ENCODE data around the gene STRN3.
"Not testable (repeated sequence)": the region's sequence is repeated elsewhere in the genome, so short reads cannot be mapped to it uniquely, and the experiment has no call there.

STRN3 gene
- total RNA-seq = 51.4 to 60.4 (median 59.5) reads per million in 3 experiments

DNA sequence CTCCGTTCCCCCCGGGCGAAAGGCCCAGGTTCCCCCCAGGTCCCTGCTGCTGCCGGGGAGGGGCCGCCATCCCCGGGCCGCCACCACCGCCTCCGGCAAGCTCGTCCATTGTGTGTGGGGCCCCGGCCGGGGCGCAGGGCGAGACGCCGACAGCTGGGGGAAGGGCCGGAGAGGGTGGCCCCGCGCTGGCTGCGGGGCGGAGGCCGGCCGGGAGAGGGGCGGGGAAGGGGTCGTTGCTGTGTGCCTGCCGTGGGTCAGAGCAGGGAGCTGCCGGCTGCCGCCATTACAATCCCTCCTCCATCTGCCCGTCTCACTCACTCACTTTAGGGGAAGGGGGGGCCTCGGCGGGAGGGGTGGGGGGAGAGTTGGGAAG is at the start of gene STRN3:
TSS of gene STRN3 (minus strand) at position 303 of the 373 bp plus-strand sequence. CDS start at position 109, 194 bp downstream.
- DNase-seq = no peak

GRCh38 chr14:31075144-31075543 is 49.0 kb upstream of the STRN3 start:
- DNase-seq = no peak

- no peak for DNase-seq
These were observed 45.0 kb upstream of the STRN3 start for GRCh38 chr14:31071151-31071550.

GRCh38 chr14:31070431-31070830 is 44.3 kb upstream of the STRN3 start:
- DNase-seq = no peak

- DNase-seq = no peak
These were observed 43.2 kb upstream of the STRN3 start for GRCh38 chr14:31069343-31069742.

DNA sequence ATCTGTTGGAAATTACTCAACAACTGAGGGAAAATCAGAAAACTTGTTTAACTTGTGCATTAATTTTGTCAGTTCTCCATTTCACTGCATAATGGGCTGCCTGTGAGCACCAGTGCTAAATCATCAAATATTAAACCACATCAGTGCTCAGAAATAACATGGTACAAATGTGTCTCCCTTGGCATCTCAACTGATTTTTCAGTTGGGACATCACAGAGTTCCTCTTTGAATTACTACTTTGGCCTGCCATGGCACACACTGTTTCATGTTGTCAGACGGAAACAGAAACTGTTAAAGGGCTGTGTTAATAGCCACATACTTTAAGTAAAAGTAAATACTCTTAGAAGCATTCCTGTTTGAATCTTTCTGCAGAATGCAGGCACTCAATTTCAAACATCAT is 42.1 kb upstream of the STRN3 start:
- no peak for DNase-seq

DNA sequence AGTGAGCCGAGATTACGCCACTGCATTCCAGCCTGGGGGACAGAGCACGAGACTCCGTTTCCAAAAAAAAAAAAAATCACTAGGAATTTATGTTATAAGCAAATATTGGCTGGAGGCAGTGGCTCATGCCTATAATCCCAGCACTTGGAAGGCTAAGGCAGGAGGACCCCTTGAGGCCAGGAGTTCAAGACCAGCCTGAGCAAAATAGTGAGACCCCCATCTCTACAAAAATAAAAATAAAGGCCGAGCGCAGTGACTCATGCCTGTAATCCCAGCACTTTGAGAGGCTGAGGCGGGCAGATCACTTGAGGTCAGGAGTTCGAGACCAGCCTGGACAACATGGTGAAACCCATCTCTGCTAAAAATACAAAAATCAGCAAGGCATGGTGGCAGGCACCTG is 36.7 kb upstream of the STRN3 start:
- DNase-seq = not testable (repeated sequence)

DNA sequence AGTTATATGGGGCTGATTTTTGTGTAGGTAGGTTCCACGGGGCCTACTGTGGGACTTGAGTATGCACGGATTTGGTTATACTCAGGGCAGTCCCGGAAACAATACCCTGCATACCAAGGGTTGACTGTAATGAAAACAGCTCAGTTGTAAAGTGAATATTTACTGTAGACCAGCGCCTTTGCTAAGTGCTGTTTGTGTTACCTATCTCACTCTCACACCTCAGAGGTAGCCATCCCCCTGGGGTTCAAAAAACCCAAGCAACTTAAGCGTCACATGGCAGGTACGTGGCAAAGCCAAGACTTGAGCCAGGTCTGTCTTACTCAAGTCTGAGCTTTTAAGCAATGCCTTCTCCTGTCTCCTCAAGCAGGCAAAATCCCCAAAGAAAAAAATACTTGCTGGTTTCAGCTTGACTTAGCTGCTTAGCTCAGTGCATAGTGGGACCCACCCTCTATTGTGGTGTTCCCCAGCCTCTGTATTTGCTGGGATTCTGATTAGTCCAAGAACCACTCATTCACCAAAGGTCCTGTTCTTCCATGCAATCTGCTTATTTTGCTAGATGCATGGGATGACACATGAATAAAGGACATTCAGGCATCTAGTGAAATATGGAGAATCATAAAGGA is 34.2 kb upstream of the STRN3 start:
- no peak for DNase-seq

DNA sequence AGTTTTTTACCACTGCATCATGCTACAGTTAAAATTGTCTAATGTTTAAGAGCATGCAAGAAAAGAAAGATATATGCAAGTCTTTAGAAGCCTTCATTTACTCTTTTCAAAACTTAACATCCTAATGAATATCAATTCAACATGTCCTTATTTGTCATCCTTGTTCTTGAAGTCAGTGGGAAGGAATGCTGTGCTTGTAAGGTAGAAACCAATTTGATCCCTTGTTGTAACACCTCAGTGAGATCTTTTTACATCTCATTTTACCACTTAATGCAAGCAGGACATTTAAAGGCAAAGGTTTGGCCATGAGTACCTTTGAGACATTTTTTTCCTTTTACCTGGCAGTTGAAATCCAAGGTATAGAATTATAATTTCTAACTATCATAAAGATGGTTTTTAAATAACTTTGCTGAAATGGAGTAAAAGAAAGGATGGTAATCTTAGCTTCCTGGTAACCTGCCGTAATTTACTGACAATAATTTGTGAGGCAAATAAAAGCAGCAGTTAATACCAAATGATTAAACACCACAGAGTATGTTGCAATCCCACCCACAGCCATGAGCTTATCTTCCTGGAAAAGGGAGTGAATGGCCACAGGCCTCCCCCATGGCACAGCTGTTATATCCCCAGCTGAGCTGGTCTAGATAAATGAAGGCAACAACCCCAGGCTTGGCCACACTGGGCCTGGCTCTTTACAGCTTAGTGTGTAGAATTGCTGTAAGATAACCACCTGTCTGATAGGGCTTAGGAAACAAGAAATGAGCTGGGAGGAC is 33.2 kb upstream of the STRN3 start:
- no peak for DNase-seq

DNA sequence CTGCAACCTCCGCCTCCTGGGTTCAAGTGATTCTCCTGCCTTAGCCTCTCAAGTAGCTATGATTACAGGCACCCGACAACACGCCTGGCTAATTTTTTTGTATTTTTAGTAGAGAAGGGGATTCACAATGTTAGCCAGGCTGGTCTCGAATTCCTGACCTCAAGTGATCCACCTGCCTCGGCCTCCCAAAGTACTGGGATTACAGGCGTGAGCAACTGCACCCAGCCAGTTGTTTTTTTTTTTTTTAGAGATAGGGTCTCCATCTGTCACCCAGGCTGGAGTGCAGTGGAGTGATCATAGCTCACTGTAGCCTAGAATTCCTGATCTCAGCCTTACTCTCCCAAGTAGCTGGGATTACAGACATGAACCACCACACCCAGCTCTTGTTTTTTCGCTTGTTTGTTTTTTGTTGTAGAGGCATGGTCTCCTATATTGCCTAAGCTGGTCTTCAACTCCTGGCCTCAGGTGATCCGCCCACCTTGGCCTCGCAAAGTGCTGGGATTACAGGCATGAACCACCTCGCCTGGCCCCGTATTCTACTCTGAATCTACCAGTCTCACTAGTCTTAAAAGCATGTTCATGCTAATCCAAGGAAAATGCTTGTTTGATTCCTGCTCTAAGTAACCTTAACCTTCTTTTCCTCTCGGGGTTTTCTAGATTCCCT is 31.7 kb upstream of the STRN3 start:
- DNase-seq = no peak

DNA sequence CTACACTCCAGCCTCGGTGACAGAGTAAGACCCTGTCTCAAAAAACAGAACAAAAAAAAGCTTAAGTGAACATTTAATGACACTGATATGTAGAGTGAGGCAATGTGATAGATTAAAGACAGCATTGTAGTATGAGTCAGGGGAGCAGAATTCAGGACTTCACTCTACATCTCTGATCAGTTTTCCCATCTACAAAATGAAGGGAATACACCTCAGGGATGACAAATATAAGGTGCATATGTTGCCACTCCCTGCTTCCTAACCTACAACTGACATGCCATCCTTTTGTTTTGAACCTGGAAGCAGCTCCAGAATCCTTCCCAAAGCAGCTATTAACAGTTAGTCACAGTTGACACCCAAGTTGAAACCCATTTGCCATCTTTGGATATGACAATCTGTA is 30.9 kb upstream of the STRN3 start:
- no peak for DNase-seq

DNA sequence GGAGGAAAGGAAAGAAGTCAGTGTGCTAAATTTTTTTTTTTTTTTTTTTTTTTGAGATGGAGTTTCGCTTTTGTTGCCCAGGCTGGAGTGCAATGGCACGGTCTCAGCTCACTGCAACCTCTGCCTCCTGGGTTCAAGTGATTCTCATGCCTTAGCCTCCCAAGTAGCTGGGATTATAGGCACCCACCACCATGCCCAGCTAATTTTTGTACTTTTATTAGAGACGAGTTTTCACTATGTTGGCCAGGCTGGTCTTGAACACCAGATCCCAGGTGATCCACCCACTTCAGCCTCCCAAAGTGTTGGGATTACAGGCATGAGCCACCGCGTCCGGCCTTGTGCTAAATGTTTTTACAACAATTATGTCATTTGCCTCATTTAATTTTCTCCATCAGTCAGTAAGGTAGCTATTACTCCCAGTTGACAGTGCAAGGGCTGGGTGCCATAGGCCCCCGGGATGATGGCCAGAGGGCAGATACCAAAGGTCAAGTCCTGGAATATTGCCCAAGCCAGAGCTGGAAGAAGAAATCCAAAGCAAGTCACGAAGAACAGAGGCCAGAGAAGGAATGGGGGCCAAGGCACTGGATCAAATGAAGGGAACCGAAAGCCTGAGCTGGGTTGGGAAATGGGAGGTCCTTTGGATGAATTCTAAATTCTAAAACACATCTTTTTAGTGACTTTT is 26.9 kb upstream of the STRN3 start:
- DNase-seq = not testable (repeated sequence)

DNA sequence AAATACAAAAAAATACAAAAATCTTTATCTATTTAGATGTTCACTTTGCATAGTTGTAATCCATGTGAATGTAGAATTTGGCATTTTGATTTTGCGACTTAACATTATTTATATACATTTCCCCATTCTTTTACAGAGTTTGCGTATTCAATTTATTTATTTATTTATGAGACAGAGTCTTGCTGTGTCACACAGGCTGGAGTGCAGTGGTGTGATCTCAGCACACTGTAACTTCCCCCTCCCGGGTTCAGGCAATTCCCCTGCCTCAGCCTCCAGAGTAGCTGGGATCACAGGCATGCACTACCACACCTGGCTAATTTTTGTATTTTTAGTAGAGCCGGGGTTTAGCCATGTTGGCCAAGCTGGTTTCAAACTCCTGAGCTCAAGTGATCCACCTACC is 25.3 kb upstream of the STRN3 start:
- DNase-seq = no peak

GRCh38 chr14:31051023-31051422 is 24.8 kb upstream of the STRN3 start:
- DNase-seq = no peak

DNA sequence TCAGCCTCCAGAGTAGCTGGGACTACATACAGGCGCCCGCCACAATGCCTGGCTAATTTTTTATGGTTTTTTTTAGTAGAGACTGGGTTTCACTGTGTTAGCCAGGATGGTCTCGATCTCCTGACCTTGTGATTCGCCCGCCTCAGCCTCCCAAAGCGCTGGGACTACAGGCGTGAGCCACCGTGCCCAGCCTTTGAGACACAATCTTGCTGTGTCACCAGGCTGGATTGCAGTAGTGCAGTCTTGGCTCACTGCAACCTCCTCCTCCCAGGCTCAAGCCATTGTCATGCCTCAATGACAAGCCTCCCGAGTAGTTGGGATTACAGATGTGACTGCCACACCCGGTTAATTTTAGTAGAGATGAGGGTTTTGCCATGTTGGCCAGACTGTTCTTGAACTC is 21.3 kb upstream of the STRN3 start:
- DNase-seq = no peak

GRCh38 chr14:31045501-31046080 is 19.4 kb upstream of the STRN3 start:
- no peak for DNase-seq

GRCh38 chr14:31043379-31043778 is 17.2 kb upstream of the STRN3 start:
- DNase-seq = no peak

- not testable (repeated sequence) for DNase-seq
These were observed 16.7 kb upstream of the STRN3 start for GRCh38 chr14:31042893-31043292.

DNA sequence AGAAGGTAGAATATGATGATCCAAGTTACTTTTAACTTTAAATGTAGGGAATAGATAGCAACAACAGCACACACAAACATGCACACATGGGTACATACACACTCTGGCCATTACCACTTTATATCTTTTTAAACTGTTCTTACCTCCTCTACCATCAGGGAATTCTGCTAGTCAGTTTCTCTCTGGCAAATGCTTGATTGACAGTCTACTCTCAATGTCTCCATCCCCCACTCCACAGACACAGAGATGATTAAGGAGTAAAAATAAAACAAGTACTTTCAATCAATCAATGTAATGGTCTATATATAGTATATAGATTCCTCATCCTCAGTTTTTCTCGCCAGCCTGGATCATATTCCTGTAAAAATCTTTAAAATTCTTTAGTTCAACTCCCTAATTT is 16.1 kb upstream of the STRN3 start:
- DNase-seq = no peak

DNA sequence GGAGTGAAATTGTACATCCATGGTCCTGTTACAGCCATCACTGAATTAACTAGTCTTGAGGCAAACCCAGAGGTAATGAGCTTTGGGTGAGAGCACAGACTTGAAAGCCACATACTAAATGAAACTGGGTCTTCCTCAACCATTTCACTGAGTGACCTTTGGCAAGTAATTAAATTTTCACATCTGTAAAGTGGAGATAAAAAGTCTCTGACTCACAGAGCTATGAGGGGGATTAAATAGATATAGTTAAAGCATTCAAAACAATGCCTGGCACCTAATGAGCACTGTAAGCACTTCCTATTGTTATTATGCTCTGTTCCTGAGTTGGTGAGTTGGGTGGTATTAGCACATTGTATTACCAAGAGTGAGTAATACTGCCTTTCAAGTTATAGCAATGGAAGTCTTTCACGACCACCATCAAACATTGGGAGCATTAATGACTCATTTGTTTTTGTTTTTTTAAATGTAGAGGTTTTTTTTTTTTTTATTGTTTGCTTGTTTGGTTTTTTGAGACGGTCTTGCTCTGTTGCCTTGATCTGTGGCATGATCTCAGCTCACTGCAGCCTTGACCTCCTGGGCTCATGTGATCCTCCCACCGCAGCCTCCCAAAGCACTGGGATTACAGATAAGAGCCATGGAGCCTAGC is 12.5 kb upstream of the STRN3 start:
- no peak for DNase-seq

DNA sequence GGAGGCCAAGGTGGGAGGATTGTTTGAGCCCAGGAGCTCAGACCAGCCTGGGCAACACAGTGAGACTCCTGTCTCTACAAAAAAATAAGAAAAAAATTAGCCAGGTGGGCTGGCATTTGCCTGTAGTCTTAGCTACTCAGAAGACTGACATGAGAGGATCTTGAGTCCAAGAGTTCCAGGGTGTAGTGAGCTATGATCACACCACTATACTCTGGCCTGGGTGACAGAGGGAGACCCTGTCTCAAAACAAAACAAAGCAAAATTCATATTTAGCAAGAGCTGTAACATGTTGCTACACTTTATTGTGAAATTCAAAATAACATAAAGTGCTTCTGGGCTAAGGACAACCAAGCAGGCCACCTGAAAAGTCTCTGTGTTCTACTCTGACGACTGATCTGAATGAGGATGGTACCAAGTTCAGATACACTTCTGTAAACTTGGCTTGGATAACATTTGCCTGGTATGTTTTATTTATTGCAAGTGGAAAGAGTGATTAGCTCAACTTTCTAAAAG is 11.6 kb upstream of the STRN3 start:
- DNase-seq = no peak

- DNase-seq = no peak
These were observed 10.4 kb upstream of the STRN3 start for GRCh38 chr14:31036552-31036951.

All from central memory CD4-positive, alpha-beta T cell (primary cell).